Anterior cingulate cortex (tissue), 58 donors: ENCODE data around the gene TOMM6.
"Not testable (repeated sequence)": the region's sequence is repeated elsewhere in the genome, so short reads cannot be mapped to it uniquely, and the experiment has no call there.

Experiments
- DNase-seq, 58 donors: peaks; one replicate each; lab custom pipeline; 2025; lab: John Stamatoyannopoulos, UW

The TOMM6 gene

DNA sequence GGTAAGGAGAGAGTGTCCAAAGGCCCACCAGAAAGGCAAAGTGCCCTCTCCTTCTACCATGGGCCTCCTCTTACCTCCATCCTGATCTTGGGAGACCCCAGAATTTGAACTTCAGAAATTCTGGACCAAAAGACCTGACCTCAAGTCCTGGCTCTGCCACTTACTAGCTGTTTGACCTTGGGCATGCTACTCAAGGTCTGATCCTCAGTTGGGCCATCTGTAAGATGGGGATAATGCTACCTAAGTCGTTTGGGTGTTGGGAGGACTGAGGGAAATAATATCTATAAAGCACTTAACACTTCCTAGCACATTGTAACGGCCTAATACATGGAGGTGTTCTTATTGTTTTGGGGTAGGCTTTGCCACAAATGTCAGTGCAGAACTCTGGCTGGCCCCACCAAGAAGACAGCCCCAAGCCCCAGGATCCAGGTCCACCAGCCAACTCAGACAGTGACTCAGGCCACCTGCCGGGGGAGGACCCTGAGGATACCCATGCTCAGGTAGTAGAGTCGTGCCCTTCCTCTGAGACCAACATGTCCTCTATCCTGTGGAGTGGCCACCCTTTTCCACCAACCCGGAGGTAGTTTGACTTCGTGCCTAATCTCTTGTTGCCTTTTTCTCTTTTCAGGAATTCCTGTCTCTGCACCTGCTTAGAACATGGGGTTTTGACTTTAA, 4.3 kb upstream of the TOMM6 start:
- DNase-seq, result no peak

DNA sequence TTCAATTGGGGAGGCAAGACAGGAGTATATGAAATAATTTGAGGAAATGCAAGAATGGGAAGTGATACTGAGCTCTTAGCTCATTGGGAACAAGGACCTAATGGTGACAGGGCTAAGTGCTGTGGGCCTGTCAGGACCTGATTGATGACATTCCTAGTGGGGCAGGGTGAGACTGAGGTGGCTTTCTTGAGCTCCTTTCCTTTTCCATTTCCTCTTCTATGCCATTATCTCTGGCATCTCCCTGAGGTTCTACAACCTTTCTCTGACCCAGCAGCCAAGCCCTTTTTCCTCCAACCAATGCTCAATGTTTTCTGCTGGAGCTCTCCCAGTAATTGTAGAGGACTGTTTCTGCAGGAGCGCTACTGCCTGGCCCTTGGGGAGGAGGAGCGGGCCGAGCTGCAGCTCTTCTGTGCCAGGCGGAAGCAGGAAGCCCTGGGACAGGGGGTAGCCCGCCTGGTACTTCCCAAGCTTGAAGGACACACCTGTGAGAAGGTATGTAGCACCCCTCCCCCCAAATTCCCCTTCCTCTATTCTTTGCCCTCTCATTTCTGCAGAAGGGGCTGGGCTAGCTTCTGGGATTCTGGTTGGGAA, 2.8 kb upstream of the TOMM6 start:
- DNase-seq, result no peak

DNA sequence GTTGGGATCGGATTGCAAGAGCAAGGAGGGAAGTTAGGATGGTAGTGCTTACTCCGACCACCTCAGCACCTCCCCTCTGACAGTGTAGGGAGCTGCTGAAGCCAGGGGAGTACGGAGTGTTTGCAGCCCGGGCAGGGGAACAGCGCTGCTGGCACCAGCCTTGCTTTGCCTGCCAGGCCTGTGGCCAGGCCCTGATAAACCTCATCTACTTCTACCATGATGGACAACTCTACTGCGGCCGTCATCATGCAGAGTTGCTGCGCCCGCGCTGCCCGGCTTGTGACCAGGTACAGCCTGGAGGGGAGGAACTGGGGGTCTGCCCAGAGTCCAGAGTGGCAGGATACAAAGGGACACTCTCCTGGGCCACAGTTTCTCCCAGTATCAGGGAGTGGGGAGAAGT, 2.2 kb upstream of the TOMM6 start:
- no peak for DNase-seq

DNA sequence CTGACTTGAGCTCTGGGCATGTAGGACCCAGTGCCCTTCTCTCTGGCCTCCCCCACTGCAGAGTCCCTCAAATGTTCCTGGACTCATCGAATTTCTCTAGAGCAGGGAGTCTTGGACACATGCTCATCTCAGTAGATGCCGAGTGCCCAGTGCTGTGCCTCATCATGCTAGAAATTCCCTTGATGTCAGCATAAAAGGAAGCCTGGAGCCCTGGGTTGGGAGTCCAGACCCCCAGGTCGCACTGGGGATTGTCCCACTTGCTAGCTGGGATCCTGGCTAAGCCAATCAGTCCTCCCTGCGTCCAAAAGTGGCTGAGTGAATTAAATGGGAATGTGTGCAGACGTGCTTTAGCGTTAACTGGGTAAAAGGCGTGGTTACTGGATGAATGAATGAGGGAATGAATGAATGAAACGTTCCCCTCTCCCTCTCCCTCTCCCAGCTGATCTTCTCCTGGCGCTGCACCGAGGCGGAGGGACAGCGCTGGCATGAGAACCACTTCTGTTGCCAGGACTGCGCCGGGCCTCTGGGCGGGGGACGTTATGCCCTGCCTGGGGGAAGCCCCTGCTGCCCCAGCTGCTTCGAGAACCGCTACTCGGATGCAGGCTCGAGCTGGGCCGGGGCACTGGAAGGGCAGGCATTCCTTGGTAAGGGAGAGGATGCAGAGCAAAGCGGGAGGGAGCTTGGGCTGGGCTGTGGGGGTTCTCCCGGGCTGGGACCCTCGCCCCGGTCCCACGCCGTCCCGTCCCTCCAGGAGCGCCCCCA, 1.6 kb upstream of the TOMM6 start:
- DNase-seq, result peak in 30 of 58 donors; percentile 29 to 76 (median 52)

DNA sequence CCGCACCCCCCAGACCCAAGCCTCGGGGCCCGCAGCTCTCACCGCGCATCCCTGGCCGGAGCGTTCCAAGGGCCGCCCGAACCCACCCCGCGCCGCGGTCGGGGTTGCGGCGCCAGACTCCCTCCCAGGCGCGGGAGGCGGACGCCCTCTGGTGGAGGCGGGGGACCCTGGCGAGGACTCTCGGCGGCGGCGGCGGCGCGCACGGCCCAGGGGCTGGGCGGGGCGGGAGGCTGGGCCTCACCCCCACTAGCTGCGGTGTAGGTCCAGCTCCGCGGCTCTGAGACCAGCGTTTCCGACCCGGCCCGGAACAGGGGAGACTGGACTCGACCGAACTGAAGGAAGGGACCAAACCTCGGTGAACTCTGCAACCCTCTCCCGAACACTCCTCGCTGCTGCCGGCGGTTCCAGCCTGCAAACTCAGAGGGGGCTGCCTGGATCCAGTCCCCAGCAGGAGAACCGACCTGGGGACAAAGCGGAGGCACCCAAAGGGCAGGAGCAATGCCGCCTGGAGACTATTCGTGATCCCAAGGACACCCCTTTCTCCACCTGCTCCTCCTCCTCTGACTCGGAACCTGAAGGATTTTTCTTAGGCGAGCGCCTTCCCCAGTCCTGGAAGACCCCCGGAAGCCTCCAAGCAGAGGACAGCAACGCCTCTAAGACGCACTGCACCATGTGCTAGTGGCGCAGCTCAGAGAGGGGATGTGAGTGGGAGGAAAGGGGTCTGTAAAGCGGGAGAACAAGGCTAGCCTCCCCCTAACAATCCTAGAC, 859 bp upstream of the TOMM6 start:
- DNase-seq, result peak; percentile 24 to 92 (median 82)

DNA sequence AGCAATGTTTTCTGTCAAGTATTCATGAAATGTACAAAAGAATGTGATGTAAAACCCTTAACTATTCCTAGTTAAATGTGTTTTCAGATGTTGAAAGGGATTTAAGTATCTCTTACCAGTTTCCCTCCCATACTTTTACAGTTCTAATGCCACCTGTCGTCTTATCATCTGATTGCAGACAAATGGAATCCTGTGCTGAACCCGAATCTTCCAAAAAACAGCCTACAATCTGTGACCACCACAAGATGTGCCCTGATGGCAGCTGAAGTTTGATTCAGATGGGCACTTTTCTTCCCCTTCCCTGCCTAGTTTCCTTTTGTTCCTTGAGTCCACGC, 1.9 kb downstream of the TOMM6 start:
- DNase-seq, result no peak

DNA sequence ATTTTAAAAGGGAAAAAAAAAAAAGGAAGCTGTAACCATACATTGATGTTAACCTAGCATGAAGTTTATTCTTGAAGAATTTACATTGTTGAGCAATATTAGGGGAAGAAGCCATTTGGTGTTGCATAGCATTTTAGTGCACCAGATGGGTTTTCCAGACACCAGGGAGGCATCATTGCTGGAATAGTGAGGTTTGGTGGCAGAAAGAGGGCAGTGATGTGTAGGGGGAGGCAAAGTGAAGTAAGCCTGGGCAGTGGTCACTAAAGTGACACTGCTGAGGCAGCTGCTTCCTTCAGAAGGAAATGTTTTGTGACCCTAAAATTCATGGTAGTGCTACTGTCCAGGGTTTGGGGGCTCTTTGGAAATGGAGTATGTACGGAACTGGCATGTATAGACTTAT, 2.6 kb downstream of the TOMM6 start:
- DNase-seq, result no peak

DNA sequence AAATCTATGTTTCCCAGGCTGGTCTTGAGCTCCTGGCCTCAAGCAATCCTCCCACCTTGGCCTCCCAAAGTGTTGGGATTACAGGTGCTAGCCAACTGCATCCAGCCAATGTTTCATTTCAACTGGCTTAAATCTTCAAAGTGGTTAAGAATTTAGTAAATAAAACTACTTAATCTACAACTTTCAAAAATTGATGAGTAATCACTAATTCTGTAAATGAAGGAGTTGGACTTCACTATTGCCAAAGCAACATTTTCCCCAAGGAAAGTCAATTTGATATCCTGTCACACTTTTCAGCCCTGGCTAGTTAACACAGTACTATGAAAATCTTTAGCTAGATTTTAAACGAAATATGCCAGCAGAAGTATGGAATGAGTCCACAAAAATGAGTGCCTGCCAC, 3.8 kb downstream of the TOMM6 start:
- DNase-seq, result no peak

DNA sequence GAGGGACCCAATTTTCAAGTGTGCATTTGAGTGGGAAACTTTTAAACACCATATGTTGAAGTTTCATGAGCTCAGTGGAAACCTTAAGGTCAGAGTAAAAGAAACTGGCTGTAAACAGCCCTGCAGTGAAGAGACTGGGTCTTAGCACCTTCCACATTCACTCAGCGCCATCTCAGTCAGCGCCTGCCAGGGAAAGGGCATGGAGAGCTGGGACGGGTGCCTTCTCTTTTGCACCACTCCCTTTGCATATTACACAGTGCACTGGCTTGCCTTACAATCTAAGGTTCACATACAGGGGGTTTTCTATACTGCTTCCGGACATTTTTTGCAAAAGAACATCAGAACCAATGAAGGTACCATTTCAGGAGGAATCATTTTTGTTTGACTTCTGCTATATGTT, 4.5 kb downstream of the TOMM6 start:
- no peak for DNase-seq

DNA sequence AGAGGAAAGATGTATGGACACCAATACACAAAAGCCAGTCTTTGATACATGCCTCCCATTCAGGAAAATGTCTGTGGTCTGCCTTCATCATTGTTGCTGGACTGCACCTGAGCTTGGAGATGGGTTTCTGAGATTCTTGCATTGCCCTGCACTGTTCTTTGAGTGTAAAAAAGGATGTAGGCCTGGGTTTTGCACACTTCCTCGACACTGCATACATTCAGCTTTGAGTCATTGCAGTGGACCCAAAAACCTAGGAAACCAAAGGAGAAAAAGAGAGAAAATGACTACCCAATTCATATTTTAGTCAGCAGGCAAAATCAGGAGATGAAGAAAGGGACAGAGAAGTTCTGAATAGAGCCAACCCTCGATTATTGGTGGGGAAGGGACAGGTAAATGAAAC, 9.0 kb downstream of the TOMM6 start:
- no peak for DNase-seq

DNA sequence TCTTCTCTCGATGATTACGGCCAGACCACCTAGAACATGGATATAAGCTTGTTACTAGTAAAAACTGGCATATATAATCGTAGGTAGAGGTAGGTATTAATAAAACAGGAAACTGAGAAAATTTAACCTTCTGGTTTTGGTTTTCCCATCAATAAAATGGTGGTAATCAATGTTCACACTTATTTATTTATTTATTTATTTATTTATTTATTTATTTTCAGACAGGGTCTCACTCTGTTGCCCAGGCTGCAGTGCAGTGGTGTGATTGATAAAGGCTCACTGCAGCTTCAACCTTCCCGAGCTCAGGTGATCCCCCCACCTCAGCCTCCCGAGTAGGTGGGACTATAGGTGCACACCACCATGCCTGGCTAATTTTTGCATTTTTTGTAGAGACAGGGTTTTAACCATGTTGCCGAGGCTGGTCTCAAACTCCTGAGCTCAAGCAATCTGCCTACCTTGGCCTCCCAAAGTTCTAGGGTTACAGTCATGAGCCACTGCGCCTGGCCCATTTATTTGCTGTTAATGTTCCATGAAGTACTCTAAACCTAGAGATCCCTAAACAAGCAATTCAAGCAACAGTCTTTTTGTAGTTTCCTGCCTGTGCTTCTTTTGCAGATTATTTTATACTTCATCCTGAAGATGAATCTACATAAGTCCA, 11.5 kb downstream of the TOMM6 start:
- DNase-seq, result no peak

DNA sequence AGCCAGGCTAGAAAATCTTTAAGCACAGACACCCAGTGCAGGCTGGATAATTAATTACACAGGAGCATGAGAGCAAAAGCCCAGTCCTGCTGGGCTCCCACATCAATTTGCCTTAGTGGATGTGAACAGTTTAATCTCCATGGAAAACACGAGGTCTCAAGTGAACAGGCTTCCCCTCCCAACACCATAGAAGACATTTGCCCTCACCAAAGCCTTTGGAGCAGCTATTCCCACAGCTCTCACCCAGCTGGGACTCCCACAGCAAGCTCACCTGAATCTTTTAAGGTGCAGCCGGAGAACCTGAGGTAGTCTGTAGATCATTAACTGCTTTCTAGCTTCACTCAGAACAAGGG, 12.0 kb downstream of the TOMM6 start:
- DNase-seq, result no peak

DNA sequence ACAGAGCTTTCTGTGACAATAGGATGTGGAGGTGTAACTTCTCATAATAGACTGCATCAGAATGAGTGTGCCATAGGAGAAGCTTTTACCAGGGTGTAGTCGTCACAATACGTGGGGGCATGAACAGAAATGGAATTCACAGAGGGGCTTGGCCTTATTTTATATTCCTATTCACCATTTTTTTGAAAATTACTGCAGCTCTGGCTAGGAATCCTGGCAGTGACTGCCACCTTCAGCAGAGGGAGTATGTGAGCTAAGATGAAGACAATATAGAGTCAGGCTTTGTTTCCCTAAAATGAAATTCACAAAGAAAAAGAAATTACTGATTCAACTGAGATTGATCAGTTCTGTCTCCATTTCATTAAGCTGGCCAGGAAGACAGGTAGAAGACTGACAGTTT, 13.9 kb downstream of the TOMM6 start:
- DNase-seq, result peak in 1 of 58 donors; percentile 15

DNA sequence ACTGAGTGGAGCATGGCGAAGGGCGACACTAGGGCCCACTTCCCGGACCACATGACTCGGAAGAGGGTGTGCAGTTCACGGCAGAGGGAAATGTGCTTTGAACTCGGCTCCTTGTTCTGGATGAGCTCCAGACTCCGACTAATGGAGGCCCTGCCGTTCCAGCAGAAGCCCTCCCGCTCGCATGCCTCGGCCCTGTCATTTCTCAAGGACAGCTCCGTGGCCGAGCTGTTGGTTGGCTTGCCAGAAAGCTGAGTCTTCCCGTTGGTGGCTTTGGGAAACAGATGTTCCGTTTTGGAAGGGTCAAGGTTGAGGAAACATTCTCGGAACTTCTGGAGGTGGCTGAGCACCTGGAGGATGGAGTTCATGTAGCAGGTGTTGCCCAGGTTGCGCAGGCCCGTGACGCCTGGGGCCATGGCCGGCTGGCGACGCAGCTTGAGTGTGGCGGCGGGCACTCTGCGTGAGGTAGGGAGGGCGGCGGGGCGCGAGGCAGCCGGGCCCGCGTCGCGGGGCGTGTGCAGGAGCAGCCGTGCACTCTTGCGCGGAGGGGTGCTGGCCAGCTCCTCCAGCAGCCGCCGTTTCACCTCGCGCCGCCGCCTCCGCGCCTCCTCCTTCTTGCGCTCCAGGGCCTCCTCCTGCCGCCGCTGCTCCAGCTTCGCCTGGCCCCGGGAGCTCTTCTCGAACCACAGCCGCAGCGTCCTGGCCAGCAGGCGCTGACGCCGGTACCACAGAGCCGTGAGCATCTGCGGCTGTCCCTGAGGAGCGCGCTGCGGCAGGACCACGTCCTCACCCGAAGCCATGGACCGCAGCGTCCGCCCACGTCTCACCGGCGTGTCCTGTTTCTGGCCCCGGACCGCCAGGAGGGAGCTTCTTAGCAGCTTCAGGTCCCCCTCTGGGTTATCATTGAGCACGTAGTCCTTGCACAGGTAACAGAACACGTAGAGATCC, 18.6 kb downstream of the TOMM6 start:
- no peak for DNase-seq

DNA sequence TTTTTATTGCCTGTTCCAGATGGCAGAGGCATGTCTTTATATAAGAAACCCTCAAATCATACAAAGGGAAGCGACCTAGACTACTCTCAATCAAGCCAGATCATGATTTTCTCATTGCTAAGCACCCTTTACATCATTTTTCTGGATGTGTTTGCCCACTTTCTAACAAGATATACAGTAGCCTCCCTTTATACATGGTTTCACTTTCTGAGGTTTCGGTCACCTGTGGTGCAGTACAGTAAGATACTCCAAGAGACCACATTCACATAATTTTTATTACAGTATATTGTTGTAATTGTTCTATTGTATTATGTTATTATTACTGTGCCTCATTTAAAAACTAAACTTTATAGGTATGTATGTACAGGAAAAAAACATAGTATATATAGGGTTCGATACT, 23.6 kb downstream of the TOMM6 start:
- no peak for DNase-seq

DNA sequence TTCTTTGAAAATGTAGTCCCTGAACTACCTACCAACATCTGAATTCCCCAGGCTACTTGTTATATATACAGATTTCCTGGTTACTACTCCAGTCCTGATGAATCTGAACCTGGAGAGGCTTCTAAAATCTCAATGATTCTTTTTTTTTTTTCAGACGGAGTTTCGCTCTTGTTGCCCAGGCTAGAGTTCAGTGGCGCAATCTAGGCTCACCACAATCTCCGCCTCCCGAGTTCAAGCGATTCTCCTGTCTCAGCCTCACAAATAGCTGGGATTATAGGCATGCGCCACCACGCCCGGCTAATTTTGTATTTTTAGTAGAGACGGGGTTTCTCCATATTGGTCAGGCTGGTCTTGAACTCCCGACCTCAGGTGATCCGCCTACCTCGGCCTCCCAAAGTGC, 24.5 kb downstream of the TOMM6 start:
- DNase-seq, result not testable (repeated sequence)

DNA sequence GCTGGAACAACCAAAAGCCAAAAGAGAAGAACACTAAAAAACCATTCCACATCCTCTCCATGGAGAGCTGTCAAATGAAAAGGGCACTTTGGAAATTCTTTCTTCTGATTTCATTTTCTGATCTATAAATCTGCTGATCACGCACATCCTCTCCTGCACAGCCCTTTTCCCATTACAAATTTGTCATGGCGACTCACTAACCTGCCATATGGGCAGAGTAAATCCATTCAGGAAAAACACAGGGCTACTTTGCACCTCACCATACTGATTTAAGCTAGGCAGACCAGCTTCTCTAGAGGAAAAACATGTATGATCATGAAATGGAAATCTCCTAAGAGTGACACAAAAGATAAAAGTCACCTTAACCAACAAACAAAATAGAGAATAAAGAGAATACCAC, 26.0 kb downstream of the TOMM6 start:
- no peak for DNase-seq

DNA sequence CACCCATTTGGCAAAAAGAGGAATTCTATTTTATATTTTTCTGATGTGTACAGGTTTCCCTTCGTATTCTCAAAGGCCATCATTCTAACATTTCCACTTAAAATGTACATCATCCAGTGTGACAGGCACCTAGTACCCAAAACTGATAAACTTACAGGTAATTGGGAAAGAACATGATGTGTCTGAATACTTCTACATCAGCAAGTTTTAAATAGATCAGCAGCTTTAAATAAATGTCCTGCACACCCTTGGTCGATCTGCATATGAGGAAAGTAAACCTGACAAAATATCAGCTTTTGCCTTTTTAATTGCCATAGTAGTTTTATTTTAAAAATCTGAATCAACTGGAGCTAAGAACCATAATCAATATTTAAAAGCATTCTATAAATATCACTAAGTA, 26.5 kb downstream of the TOMM6 start:
- no peak for DNase-seq

DNA sequence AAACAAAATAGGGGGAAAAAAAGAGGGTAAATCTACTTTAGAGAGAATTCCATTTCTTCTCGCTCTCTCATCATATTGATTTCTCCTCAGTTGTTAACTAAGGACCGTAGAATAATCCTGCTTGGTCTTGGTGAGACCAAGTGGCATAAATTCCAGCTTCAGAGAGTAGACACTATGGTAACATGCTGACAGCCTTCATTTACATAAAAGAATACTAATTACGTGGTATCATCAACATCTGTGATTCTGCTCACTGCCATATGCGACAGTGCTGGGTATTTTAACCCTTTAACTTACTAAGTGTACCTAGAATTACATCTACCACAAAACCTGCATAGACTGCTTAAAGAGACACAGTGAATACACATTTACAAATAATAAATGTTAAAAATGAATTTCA, 27.1 kb downstream of the TOMM6 start:
- no peak for DNase-seq

DNA sequence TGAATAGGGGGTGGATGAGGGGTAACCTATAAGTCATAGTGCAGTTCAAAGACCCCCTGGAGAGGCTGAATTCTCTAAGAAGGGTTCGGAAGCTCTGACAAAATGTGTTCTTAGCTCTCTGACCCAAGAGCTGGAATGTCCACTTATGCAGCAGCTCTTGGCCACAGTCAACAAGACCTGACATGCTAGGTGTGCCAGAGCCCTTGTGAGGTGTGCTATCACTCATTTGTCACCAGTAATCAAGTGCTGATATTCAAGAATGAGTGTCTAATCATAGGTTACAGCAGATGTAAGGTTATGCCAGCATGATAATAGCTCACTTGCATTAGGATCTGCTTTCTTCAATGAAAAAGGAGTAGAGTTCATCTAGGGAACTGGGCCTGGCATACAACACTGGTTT, 28.1 kb downstream of the TOMM6 start:
- DNase-seq, result no peak
